Measurements from ENCODE around the gene HPSE2. TPM values are rescaled to one million over a fixed set of nuclear protein-coding genes. Genes with fewer than 3 reads are reported as not detected.
"Not testable (repeated sequence)": the region's sequence is repeated elsewhere in the genome, so short reads cannot be mapped to it uniquely, and the experiment has no call there.

Gene HPSE2
- total and polyA plus RNA-seq, 2 donors (not counting 1 experiment from before 2014, with no cell fraction given): not detected

- no peaks in the 10 kb centered on the region for H3K36me3 ChIP-seq (replicated peaks in 1 of 2; ENCODE audit: control extremely low read depth in 1 of 2, control insufficient read depth in 1 of 2, extremely low read depth in 1 of 2, insufficient read depth in 2 of 2, low read length in 1 of 2)
- no peak overlapping the region for H3K27ac Mint-ChIP-seq
- ChIA-PET CTCF (no interaction called here), POLR2A (no interaction called here)
- no peaks in the 10 kb centered on the region for H4K20me1 ChIP-seq (ENCODE audit: control insufficient read depth, insufficient read depth, low read length, poor library complexity, severe bottlenecking)
- H3K79me2 ChIP-seq (ENCODE audit: control insufficient read depth, insufficient read depth, low read length): no peaks in the 10 kb centered on the region
- no peaks in the 10 kb centered on the region for H3K27me3 ChIP-seq (replicated peaks in 1 of 4; ENCODE audit: control extremely low read depth in 1 of 4, control insufficient read depth in 3 of 4, insufficient read depth in 4 of 4, low read length in 3 of 4)
- H3K27me3 Mint-ChIP-seq: peaks cover 23% of the 10 kb centered on the region
- no peaks in the 10 kb centered on the region for H3K4me1 ChIP-seq (ENCODE audit: control insufficient read depth in 2 of 2, insufficient read depth in 2 of 2, low read length in 2 of 2)
- TF ChIP-seq CTCF (IDR thresholded peaks at IDR 0.05): no peak
- TF ChIP-seq EZH2 (IDR thresholded peaks at IDR 0.05; ENCODE audit: borderline replicate concordance, insufficient read depth, low read depth, low read length, poor library complexity, severe bottlenecking): no peak
- H3K9me3 ChIP-seq (ENCODE audit: control extremely low read depth in 1 of 3, control insufficient read depth in 2 of 3, insufficient read depth in 1 of 3, low read length in 2 of 3): no peaks in the 10 kb centered on the region
- no peak overlapping the region for H3K4me3 ChIP-seq (ENCODE audit: control extremely low read depth in 1 of 5, extremely low read depth in 1 of 5, insufficient read depth in 1 of 5, low read depth in 2 of 5, low read length in 4 of 5)
- no peak overlapping the region for H2AFZ ChIP-seq (ENCODE audit: insufficient read depth, low read depth, low read length, poor library complexity, severe bottlenecking)
- H3K9ac ChIP-seq (ENCODE audit: low read length): no peak overlapping the region
- H3K4me1 Mint-ChIP-seq: no peaks in the 10 kb centered on the region
- intact Hi-C loops (cut with micrococcal nuclease): no loop called here
- no peak overlapping the region for H3K4me2 ChIP-seq (replicated peaks; ENCODE audit: low read depth, low read length, poor library complexity, severe bottlenecking)
- no peak overlapping the region for H3K4me3 Mint-ChIP-seq
- ATAC-seq (ENCODE audit: low read depth) (no peak), DNase-seq (no peak)
- H3K27ac ChIP-seq (ENCODE audit: low read length in 2 of 2): no peak overlapping the region
- 77% methylated on average over 4 of the region's 7 CpGs for WGBS (ENCODE audit: insufficient coverage)
- no peaks in the 10 kb centered on the region for H3K9me3 Mint-ChIP-seq (ENCODE audit: insufficient read depth)
Measured at GRCh38 chr10:98555021-98555619, 680.5 kb downstream of the HPSE2 start.

GRCh38 chr10:98541561-98541960 lies 694.1 kb downstream of the HPSE2 start:
- no CpG with 5 or more reads among the region's 7 CpGs for WGBS (ENCODE audit: insufficient coverage)
- H2AFZ ChIP-seq (ENCODE audit: insufficient read depth, low read depth, low read length, poor library complexity, severe bottlenecking); POLR2A ChIA-PET; intact Hi-C loops (cut with micrococcal nuclease); H3K4me1 Mint-ChIP-seq; H3K4me3 ChIP-seq (ENCODE audit: control extremely low read depth in 1 of 5, extremely low read depth in 1 of 5, insufficient read depth in 1 of 5, low read depth in 2 of 5, low read length in 4 of 5); H3K9me3 ChIP-seq (ENCODE audit: control extremely low read depth in 1 of 3, control insufficient read depth in 2 of 3, insufficient read depth in 1 of 3, low read length in 2 of 3); H3K9ac ChIP-seq (ENCODE audit: low read length); H3K27ac Mint-ChIP-seq; H3K4me1 ChIP-seq (ENCODE audit: control insufficient read depth in 2 of 2, insufficient read depth in 2 of 2, low read length in 2 of 2); H4K20me1 ChIP-seq (ENCODE audit: control insufficient read depth, insufficient read depth, low read length, poor library complexity, severe bottlenecking); H3K36me3 ChIP-seq (replicated peaks in 1 of 2; ENCODE audit: control extremely low read depth in 1 of 2, control insufficient read depth in 1 of 2, extremely low read depth in 1 of 2, insufficient read depth in 2 of 2, low read length in 1 of 2); H3K4me3 Mint-ChIP-seq; H3K9me3 Mint-ChIP-seq (ENCODE audit: insufficient read depth); DNase-seq; CTCF ChIA-PET; H3K4me2 ChIP-seq (replicated peaks; ENCODE audit: low read depth, low read length, poor library complexity, severe bottlenecking); H3K79me2 ChIP-seq (ENCODE audit: control insufficient read depth, insufficient read depth, low read length); H3K27ac ChIP-seq (ENCODE audit: low read length in 2 of 2); H3K27me3 ChIP-seq (replicated peaks in 1 of 4; ENCODE audit: control extremely low read depth in 1 of 4, control insufficient read depth in 3 of 4, insufficient read depth in 4 of 4, low read length in 3 of 4); ATAC-seq (ENCODE audit: low read depth): not testable (repeated sequence)
- peaks cover 16% of the 10 kb centered on the region for H3K27me3 Mint-ChIP-seq
